Mesothelial cell of epicardium (in vitro differentiated cells): ENCODE results near the gene C3. TPM values are rescaled to one million over a fixed set of nuclear protein-coding genes. Genes with fewer than 3 reads are reported as not detected.

Source experiments
- DNase-seq, 2 experiments: peaks; one replicate each; pipeline ENCODE4 v3.0.0; 2021; ENCODE audit warnings: low spot score in 2 of 2; ENCODE audit not compliant: unreplicated experiment in 2 of 2
- H3K27ac Mint-ChIP-seq: 2 replicates; pipeline ENCODE4 v1.8.0; 2021; ENCODE audit warnings: mixed read lengths
- H3K27me3 Mint-ChIP-seq: 2 replicates; pipeline ENCODE4 v1.8.0; 2021; ENCODE audit warnings: low read depth, mixed read lengths
- H3K36me3 Mint-ChIP-seq: 2 replicates; pipeline ENCODE4 v1.8.0; 2021; ENCODE audit warnings: mixed read lengths
- H3K4me1 Mint-ChIP-seq: 2 replicates; pipeline ENCODE4 v1.8.0; 2021; ENCODE audit warnings: mixed read lengths
- H3K4me3 Mint-ChIP-seq: 2 replicates; pipeline ENCODE4 v1.8.0; 2021; ENCODE audit warnings: mild to moderate bottlenecking, moderate library complexity, mixed read lengths
- H3K9me3 Mint-ChIP-seq: 2 replicates; pipeline ENCODE4 v1.8.0; 2021; ENCODE audit warnings: mixed read lengths
- CTCF ChIP-seq: fragments of 200-600 bp; sonication (generic); IDR thresholded peaks from one replicate; pipeline ENCODE4 v1.5.0; 2021; ENCODE audit warnings: antibody characterized with exemption; ENCODE audit not compliant: unreplicated experiment
- total RNA-seq: library from RNA; stranded (reverse); gene quantifications from 3 replicates; pipeline ENCODE4 v1.2.1, GENCODE V29; 2021

Gene C3
- total RNA-seq, 1 donor from 2014 or later: 24.5 TPM

- Mint-ChIP-seq H3K9me3 (peaks cover 30% of the 10 kb centered on the region), H3K4me1 (no peaks in the 10 kb centered on the region), H3K4me3 (no peak overlapping the region), H3K27ac (no peak overlapping the region), H3K27me3 (peaks cover 4% of the 10 kb centered on the region), H3K36me3 (no peaks in the 10 kb centered on the region)
- TF ChIP-seq CTCF: no peak
- DNase-seq: no peak
These were observed 35.0 kb downstream of the C3 start for GRCh38 chr19:6685482-6685881.

GRCh38 chr19:6683971-6684370 is 36.5 kb downstream of the C3 start:
- Mint-ChIP-seq H3K4me1 (no peaks in the 10 kb centered on the region), H3K27ac (no peak overlapping the region), H3K9me3 (peaks cover 43% of the 10 kb centered on the region), H3K4me3 (no peak overlapping the region), H3K36me3 (no peaks in the 10 kb centered on the region), H3K27me3 (peaks cover 11% of the 10 kb centered on the region)
- no peak for DNase-seq
- no peak for TF ChIP-seq CTCF

DNA sequence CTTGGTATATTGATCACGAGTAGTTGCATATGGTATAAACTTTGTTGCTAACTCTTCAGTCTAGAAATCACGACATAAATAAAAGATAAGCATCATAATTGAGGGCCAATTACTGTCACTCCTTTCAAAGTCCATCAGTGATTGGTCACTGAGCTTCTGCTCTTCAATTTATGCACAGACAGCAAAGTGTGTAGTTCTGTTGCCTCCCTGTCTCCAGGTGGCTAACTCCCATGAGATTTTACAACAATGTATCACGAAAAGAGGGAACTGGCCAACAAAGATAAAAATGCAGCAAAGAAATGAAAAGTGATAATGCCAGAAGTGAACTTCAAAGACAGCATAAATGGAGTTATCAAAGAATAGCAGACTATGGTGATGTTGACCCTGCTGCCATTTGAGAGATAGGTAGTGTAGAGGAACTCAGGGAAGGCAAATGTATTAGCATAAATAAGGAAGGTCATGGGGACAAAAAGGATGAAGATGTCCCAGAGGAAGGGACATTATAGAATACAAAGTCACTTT is 37.8 kb downstream of the C3 start:
- Mint-ChIP-seq H3K9me3 (peaks cover 44% of the 10 kb centered on the region), H3K27ac (no peak overlapping the region)

DNA sequence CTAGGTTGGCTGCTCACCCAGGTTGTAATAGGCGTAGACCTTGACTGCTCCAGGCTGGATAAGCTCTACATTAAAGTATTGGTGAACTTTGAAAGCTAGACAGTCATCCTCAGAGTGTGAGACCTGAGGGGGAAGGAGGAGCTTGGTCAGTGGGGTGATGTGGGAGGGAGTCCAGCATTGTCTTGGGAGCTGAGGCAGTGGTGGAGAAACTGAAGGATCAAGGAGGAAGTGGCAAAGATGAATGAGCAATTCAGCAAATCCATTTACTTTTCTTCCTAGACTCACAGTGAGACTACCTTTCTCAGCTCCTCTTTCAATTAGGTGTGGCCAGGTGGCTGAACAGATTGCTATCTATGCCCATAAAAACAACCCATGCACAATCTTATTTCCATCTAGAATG is 40.3 kb downstream of the C3 start:
- Mint-ChIP-seq H3K36me3 (peaks cover 2% of the 10 kb centered on the region), H3K27ac (no peak overlapping the region), H3K27me3 (peaks cover 16% of the 10 kb centered on the region), H3K4me3 (no peak overlapping the region), H3K4me1 (peaks cover 2% of the 10 kb centered on the region), H3K9me3 (peaks cover 37% of the 10 kb centered on the region)
- DNase-seq: no peak
- TF ChIP-seq CTCF: no peak

More for the DNA sequence above, 37.8 kb downstream of the C3 start:
- Mint-ChIP-seq H3K36me3 (peaks cover 2% of the 10 kb centered on the region), H3K27me3 (peaks cover 13% of the 10 kb centered on the region), H3K4me1 (peaks cover 2% of the 10 kb centered on the region), H3K4me3 (no peak overlapping the region)
- TF ChIP-seq CTCF: no peak
- DNase-seq: no peak

- peaks cover 16% of the 10 kb centered on the region for H3K27me3 Mint-ChIP-seq
- no peak for TF ChIP-seq CTCF
- peaks cover 27% of the 10 kb centered on the region for H3K9me3 Mint-ChIP-seq
- peaks cover 2% of the 10 kb centered on the region for H3K36me3 Mint-ChIP-seq
- H3K27ac Mint-ChIP-seq: no peak overlapping the region
- peaks cover 4% of the 10 kb centered on the region for H3K4me1 Mint-ChIP-seq
- DNase-seq: no peak
- no peak overlapping the region for H3K4me3 Mint-ChIP-seq
These were observed 41.3 kb downstream of the C3 start for GRCh38 chr19:6679139-6679538.

DNA sequence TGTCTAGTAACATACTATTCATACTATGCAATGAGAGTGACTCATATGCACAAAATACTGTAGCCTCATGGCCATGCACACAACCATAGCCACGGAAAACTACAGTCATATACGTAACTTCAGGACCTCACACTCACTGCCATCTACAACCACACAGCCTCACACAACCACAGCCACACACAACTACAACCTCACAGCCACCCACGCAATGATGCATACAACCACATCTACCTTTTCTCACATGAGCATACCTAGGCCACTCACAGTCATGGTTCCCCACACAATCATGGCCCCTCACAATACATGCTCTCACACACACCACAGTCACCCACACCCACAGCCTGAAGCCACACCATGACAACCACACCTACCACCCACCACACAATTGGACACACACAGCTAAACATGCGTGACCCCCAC is 41.8 kb downstream of the C3 start:
- Mint-ChIP-seq H3K27ac (no peak overlapping the region), H3K4me1 (peaks cover 4% of the 10 kb centered on the region), H3K36me3 (peaks cover 2% of the 10 kb centered on the region), H3K4me3 (no peak overlapping the region), H3K9me3 (peaks cover 25% of the 10 kb centered on the region), H3K27me3 (peaks cover 16% of the 10 kb centered on the region)
- no peak for TF ChIP-seq CTCF
- no peak for DNase-seq
